PC-3 (cell line): ENCODE data around the gene TRABD. TPM values are rescaled to one million over a fixed set of nuclear protein-coding genes. Genes with fewer than 3 reads are reported as not detected.

Experiments used
- ATAC-seq: fragments of 200-7000 bp; cut with Tn5 transposase; 2 replicates; pipeline ENCODE4 v1.9.1; 2020; ENCODE audit warnings: mild to moderate bottlenecking, moderate library complexity
- BruUV-seq: library from RNA; stranded (reverse); fragments of 400-500 nt; replicated peaks from 2 replicates; lab custom pipeline; 2021; lab: Mats Ljungman, UMichigan
- CTCF ChIA-PET: fragments of 300-600 bp; sonication (Branson Sonifier 250); formaldehyde crosslinking; loops from one replicate; lab custom pipeline; 2022; ENCODE audit warnings: antibody characterized with exemption; lab: Charles Lee
- POLR2A ChIA-PET: fragments of 300-600 bp; sonication (Branson Sonifier 250); formaldehyde crosslinking; loops from one replicate; lab custom pipeline; 2022; ENCODE audit warnings: antibody characterized with exemption; ENCODE audit not compliant: unreplicated experiment; lab: Charles Lee
- DNase-seq: peaks from one replicate; pipeline ENCODE4 v3.0.0-alpha.2; 2015
- H2AFZ ChIP-seq: fragments of 300-600 bp; sonication (generic); 2 replicates; pipeline ENCODE4 v1.6.0; 2016; ENCODE audit warnings: antibody characterized with exemption, low read length
- H3F3A ChIP-seq: fragments of 300-600 bp; sonication (generic); one replicate; pipeline ENCODE4 v1.6.0; 2017; ENCODE audit warnings: antibody characterized with exemption, low read length, control low read depth, mild to moderate bottlenecking; ENCODE audit not compliant: unreplicated experiment
- H3K27ac ChIP-seq: fragments of 300-600 bp; sonication (generic); 2 replicates; pipeline ENCODE4 v1.5.1; 2016; ENCODE audit warnings: mild to moderate bottlenecking, low read length
- H3K27me3 ChIP-seq: fragments of 300-600 bp; sonication (generic); 2 replicates; pipeline ENCODE4 v1.6.1; 2016; ENCODE audit warnings: low read length, mixed read lengths
- H3K36me3 ChIP-seq: fragments of 300-600 bp; sonication (generic); 2 replicates; pipeline ENCODE4 v1.6.1; 2016; ENCODE audit warnings: low read depth, mixed run types, low read length, mixed read lengths
- H3K4me1 ChIP-seq: fragments of 300-600 bp; sonication (generic); 2 replicates; pipeline ENCODE4 v1.5.1; 2016; ENCODE audit warnings: low read length; ENCODE audit not compliant: insufficient read depth
- H3K4me2 ChIP-seq: fragments of 300-600 bp; sonication (generic); 2 replicates; pipeline ENCODE4 v1.6.0; 2016; ENCODE audit warnings: low read length
- H3K4me3 ChIP-seq: fragments of 300-600 bp; sonication (generic); 2 replicates; pipeline ENCODE4 v1.5.1; 2016; ENCODE audit warnings: mild to moderate bottlenecking, low read length, mixed read lengths
- H3K79me2 ChIP-seq: fragments of 300-600 bp; sonication (generic); 2 replicates; pipeline ENCODE4 v1.6.1; 2017; ENCODE audit warnings: low read length, mixed read lengths
- H3K9ac ChIP-seq: fragments of 300-600 bp; sonication (generic); 2 replicates; pipeline ENCODE4 v1.6.0; 2016; ENCODE audit warnings: mild to moderate bottlenecking, low read length
- H3K9me2 ChIP-seq: fragments of 300-600 bp; sonication (generic); replicated peaks from 2 replicates; pipeline ENCODE4 v1.6.1; 2016; ENCODE audit warnings: mixed run types, low read length, mixed read lengths
- H3K9me3 ChIP-seq: fragments of 300-600 bp; sonication (generic); 2 replicates; pipeline ENCODE4 v1.6.1; 2016; ENCODE audit warnings: low read length, mixed read lengths
- H4K20me1 ChIP-seq: fragments of 300-600 bp; sonication (generic); 2 replicates; pipeline ENCODE4 v1.6.1; 2016; ENCODE audit warnings: low read length, mixed read lengths
- CTCF ChIP-seq: fragments of 300-600 bp; sonication (generic); conservative IDR thresholded peaks from 2 replicates; pipeline ENCODE4 v1.5.1; 2017; ENCODE audit warnings: antibody characterized with exemption, low read depth, mild to moderate bottlenecking, low read length
- EZH2 ChIP-seq: fragments of 300-600 bp; sonication (generic); IDR thresholded peaks from one replicate; pipeline ENCODE4 v1.6.1; 2017; ENCODE audit warnings: antibody characterized with exemption, mild to moderate bottlenecking, low read length; ENCODE audit not compliant: unreplicated experiment
- EZH2phosphoT487 ChIP-seq: fragments of 300-600 bp; sonication (generic); IDR thresholded peaks from 2 replicates; pipeline ENCODE4 v1.6.1; 2018; ENCODE audit warnings: mild to moderate bottlenecking, antibody characterized with exemption, low read length, borderline replicate concordance
- intact Hi-C: fragments of 100-400 bp; cut with micrococcal nuclease; formaldehyde crosslinking; loops from 2 replicates; pipeline ENCODE4 v1.9.0; 2023
- total RNA-seq: library from RNA; depleted of rRNA; stranded (reverse); fragments of >200 nt; gene quantifications from 2 replicates; pipeline ENCODE4 v1.2.3, GENCODE V29; 2014

The TRABD gene
- total RNA-seq, 1 experiment from 2014 or later, result 53.4 TPM

GRCh38 chr22:50178871-50179869, 6.5 kb upstream of the TRABD start:
- Histone ChIP-seq H3K27me3 (no peaks in the 10 kb centered on the region), H3K27ac (no peak overlapping the region), H2AFZ (no peak overlapping the region), H3K4me2 (no peak overlapping the region), H3K36me3 (no peaks in the 10 kb centered on the region), H4K20me1 (no peaks in the 10 kb centered on the region), H3F3A (no peaks in the 10 kb centered on the region), H3K4me1 (no peaks in the 10 kb centered on the region), H3K9me2 (no peaks in the 10 kb centered on the region), H3K9ac (no peak overlapping the region), H3K4me3 (no peak overlapping the region), H3K9me3 (no peaks in the 10 kb centered on the region), H3K79me2 (no peaks in the 10 kb centered on the region)
- BruUV-seq, result no TSS peak
- ChIA-PET CTCF (no interaction called here), POLR2A (no interaction called here)
- ATAC-seq, result no peak
- no peak for TF ChIP-seq EZH2phosphoT487
- no peak for TF ChIP-seq EZH2
- TF ChIP-seq CTCF, result no peak
- intact Hi-C loops, result no loop called here
- no peak for DNase-seq

DNA sequence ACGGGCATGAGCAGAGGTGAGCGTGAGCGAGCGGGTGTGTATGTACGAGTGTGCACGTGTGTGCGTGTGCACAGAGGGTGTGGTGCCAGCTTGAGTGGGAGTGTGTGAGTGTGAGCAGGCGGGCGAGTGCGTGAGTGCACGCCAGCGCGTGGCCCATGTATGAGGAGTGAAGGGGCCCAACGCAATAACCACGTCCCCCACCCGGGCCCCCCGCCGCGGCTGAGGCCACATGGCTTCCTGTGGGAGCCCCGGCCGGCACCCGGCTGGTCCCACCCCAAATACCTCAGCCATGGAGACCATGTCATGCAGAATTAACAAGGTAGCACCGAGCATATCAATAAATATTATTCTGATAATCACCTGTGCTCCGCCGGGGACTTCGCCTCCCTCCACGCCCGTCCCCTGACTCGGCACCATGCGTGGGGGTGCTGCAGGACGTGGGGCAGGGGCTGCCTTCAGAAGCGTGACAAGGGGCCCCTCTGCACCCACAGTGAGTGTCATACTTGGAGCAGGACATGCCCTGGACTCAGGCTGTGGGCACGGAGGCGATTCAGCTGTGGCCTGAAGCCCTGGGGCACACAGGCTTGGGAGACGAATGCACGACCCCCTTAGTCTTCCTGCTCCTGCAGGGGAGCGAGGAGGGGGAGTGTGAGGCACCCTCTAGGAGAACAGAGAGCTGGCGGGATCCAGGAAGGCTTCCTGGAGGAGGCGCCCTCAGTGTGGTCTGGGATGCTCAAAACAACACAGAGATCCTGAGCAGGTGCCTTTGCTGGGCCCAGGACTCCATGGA, 5.6 kb upstream of the TRABD start:
- intact Hi-C loops, result no loop called here
- Histone ChIP-seq H3K9me2 (no peaks in the 10 kb centered on the region), H3K27ac (no peak overlapping the region), H3K9ac (no peak overlapping the region), H3F3A (no peaks in the 10 kb centered on the region), H3K4me3 (no peak overlapping the region), H3K27me3 (no peaks in the 10 kb centered on the region), H4K20me1 (no peaks in the 10 kb centered on the region), H3K79me2 (no peaks in the 10 kb centered on the region), H3K9me3 (no peaks in the 10 kb centered on the region), H3K4me2 (no peak overlapping the region), H3K36me3 (no peaks in the 10 kb centered on the region), H3K4me1 (no peaks in the 10 kb centered on the region), H2AFZ (no peak overlapping the region)
- no peak for ATAC-seq
- POLR2A ChIA-PET, result no interaction called here
- no peak for DNase-seq
- no peak for TF ChIP-seq EZH2
- no peak for TF ChIP-seq EZH2phosphoT487
- CTCF ChIA-PET, result no interaction called here
- BruUV-seq, result no TSS peak

DNA sequence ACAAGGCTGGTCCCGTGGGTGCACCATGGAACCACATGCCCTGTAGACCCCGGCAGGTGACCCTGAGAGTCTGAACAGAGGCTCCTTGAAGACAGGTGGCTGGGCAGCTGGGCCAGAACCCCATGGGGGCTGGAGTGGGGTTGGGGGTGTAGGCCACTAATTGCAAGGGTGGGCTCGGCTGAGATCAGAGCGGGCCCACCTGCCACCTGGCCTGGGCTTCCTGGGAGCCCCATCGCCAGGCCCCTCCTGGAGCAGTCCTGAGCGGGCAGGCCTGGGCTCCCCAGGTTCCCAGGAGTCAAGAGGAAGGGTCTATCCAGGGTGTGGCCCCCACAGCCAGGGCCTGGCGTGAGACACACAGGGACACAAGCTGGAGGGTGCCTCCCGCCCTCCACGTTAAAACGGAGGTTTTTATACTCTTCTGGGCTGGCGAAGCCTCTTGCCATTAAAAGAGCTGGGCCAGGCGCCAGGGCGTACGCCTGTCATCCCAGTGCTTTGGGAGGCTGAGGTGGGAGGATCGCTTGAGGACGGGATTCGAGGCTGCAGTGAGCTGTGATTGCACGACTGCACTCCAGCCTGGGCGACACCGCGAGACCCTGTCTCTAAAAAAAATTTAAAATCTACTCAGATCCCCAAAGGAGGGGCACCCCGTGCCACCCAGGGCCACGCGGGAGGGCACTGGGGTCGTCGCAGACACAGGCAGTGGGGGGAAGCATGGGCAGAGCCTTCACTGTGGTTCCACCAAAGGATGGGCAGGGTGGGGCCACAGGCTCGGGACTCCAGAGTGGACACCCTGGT, 4.8 kb upstream of the TRABD start:
- no TSS peak for BruUV-seq
- no peaks in the 10 kb centered on the region for H3K36me3 ChIP-seq
- TF ChIP-seq EZH2phosphoT487, result no peak
- no peak for TF ChIP-seq EZH2
- no peak for TF ChIP-seq CTCF
- H3F3A ChIP-seq, result no peaks in the 10 kb centered on the region
- H3K4me2 ChIP-seq, result no peak overlapping the region
- no peaks in the 10 kb centered on the region for H3K9me3 ChIP-seq
- DNase-seq (no peak), ATAC-seq (no peak)
- no peak overlapping the region for H3K4me3 ChIP-seq
- no peak overlapping the region for H3K9ac ChIP-seq
- H4K20me1 ChIP-seq, result no peaks in the 10 kb centered on the region
- H3K27me3 ChIP-seq, result no peaks in the 10 kb centered on the region
- H2AFZ ChIP-seq, result no peak overlapping the region
- no peak overlapping the region for H3K27ac ChIP-seq
- no peaks in the 10 kb centered on the region for H3K9me2 ChIP-seq
- ChIA-PET POLR2A (no interaction called here), CTCF (no interaction called here)
- intact Hi-C loops, result no loop called here
- 0 out of 2 replicates have a peak, but pooled peaks cover 3% of the 10 kb centered on the region for H3K4me1 ChIP-seq
- no peaks in the 10 kb centered on the region for H3K79me2 ChIP-seq
